ENCODE measurements around the gene SMARCA2.

SMARCA2 gene

GRCh38 chr9:2043243-2043642 is 28.1 kb downstream of the SMARCA2 start:
- no peak for DNase-seq

- DNase-seq = no peak
Measured at GRCh38 chr9:2043881-2044462, 28.8 kb downstream of the SMARCA2 start.

- DNase-seq = no peak
Measured at GRCh38 chr9:2047144-2047671, 32.1 kb downstream of the SMARCA2 start.

GRCh38 chr9:2047916-2048315 is 32.8 kb downstream of the SMARCA2 start:
- no peak for DNase-seq

- no peak for DNase-seq
Measured at GRCh38 chr9:2050236-2050635, 35.1 kb downstream of the SMARCA2 start.

GRCh38 chr9:2053883-2054845 is 39.0 kb downstream of the SMARCA2 start:
- peak; percentile 74 for DNase-seq

GRCh38 chr9:2055203-2055658 is 40.1 kb downstream of the SMARCA2 start:
- DNase-seq = peak; percentile 22

- DNase-seq = no peak
Measured at GRCh38 chr9:2059274-2059929, 44.3 kb downstream of the SMARCA2 start.

GRCh38 chr9:2060424-2060823 is 45.3 kb downstream of the SMARCA2 start:
- DNase-seq = no peak

- DNase-seq = no peak
Measured at GRCh38 chr9:2065704-2066103, 50.6 kb downstream of the SMARCA2 start.

GRCh38 chr9:2066312-2067273 is 51.4 kb downstream of the SMARCA2 start:
- no peak for DNase-seq

GRCh38 chr9:2072752-2073405 is 57.7 kb downstream of the SMARCA2 start:
- DNase-seq = no peak

- no peak for DNase-seq
Measured at GRCh38 chr9:2082772-2083171, 67.6 kb downstream of the SMARCA2 start.

GRCh38 chr9:2083479-2083878 is 68.3 kb downstream of the SMARCA2 start:
- no peak for DNase-seq

GRCh38 chr9:2085716-2086115 is 70.6 kb downstream of the SMARCA2 start:
- no peak for DNase-seq

GRCh38 chr9:2086116-2086515 is 71.0 kb downstream of the SMARCA2 start:
- no peak for DNase-seq

GRCh38 chr9:2086971-2087370 is 71.8 kb downstream of the SMARCA2 start:
- no peak for DNase-seq

GRCh38 chr9:2087500-2088313 is 72.6 kb downstream of the SMARCA2 start:
- peak; percentile 14 for DNase-seq

- no peak for DNase-seq
Measured at GRCh38 chr9:2093920-2094597, 78.9 kb downstream of the SMARCA2 start.

- no peak for DNase-seq
Measured at GRCh38 chr9:2096376-2096970, 81.3 kb downstream of the SMARCA2 start.

All from stimulated activated CD4-positive, alpha-beta T cell treated with anti-CD3 and anti-CD28 coated beads, Interleukin-1b, Interleukin-23, amount 100 ng/mL, for 48 hours (primary cell).